GM10248 (cell line): ENCODE data around the gene ATF7.
"Not testable (repeated sequence)": the region's sequence is repeated elsewhere in the genome, so short reads cannot be mapped to it uniquely, and the experiment has no call there.

Source experiments
- CTCF ChIA-PET: fragments of 300-600 bp; sonication (Branson Sonifier 250); formaldehyde crosslinking; extraction: SDS; loops from one replicate; lab custom pipeline; 2021; ENCODE audit warnings: antibody characterized with exemption; lab: Yijun Ruan, JAX
- POLR2A ChIA-PET: fragments of 350-650 bp; sonication (Branson Sonifier 250); formaldehyde crosslinking; extraction: SDS; loops from one replicate; lab custom pipeline; 2020; ENCODE audit warnings: antibody characterized with exemption; lab: Yijun Ruan, JAX
- DNase-seq: peaks from one replicate; pipeline ENCODE4 v3.0.0; 2012; ENCODE audit errors: extremely low spot score
- CTCF ChIP-seq: IDR thresholded peaks from 2 replicates; pipeline ENCODE4 v1.5.1; 2012; ENCODE audit warnings: mild to moderate bottlenecking, low read depth; ENCODE audit errors: extremely low read depth, missing control alignments, control extremely low read depth

Gene ATF7

DNA sequence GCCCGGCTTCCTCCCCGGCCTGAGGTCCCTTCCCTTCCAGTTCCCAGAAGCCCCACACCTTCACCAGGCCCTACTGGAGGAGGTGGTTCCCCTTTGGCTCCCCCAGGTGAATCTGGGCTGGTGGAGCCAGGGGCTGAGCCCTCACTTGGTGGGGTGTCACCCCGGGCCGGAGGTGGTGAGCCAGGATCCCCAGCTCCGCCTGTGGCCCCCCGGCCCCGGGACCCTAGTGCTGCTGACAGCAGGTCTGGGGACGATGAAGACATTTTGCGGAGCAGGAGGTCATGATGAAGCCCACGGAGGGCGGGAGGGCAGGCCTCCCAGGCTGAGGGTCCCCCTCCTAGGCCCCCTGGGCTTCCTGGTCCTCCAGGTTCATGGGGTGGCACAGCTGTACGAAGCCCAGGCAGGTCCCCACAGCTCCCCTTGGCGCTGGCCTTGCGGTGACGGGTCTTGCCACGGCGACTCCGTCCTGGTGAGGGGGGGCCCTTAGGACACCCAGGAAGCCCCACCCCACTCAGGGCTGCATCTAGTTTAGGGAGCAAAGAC lies 143.5 kb downstream of the ATF7 start:
- ChIA-PET CTCF (interaction anchor here (0.9 to 3.0 kb wide), 9 partner anchors 9 to 130 kb away, joined by 3 to 20 read pairs (median 7); partner anchors contain the start of gene TARBP2), POLR2A (interaction anchor here (1.0 to 2.7 kb wide), 2 partner anchors 8 to 18 kb away, joined by 3 to 12 read pairs; no protein-coding TSS in a partner anchor)
- TF ChIP-seq CTCF = no peak
- no peak for DNase-seq

DNA sequence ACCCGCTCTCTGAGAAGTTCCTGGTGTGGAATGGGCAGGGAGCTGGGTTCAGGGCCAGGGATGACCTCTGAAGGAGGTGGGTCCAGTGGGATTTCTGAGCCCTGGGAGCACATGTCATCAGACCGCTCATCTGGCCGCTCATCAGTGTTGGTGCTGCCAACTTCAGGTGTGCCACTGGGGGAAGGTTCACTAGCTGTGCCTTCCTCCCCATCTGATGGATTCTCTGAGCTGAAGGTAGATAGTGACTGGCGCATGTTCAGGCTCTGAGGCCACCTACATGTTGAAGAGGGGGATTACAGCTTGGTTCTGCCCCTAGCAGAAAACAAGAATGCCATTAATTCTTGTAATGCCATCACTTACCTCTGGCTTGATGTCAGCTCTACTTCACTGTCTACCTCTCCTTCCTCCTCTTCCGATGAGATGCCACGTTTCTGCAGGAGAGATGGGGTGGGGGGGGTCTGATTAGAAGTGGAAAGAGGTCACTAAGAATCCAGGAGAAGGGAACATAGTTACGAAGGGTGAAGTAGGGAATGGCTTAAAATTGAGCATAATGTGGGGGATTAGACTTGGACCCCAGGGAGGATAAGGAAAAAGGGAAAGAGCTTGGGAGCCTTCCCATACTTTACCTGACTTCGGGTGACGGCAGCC lies 144.1 kb downstream of the ATF7 start:
- POLR2A ChIA-PET = interaction anchor here (2.7 kb wide), 1 partner anchor 8 kb away, joined by 12 read pairs; no protein-coding TSS in a partner anchor
- TF ChIP-seq CTCF = no peak
- CTCF ChIA-PET = interaction anchor here (0.9 to 3.0 kb wide), 10 partner anchors 9 to 137 kb away, joined by 3 to 20 read pairs (median 6); partner anchors contain the start of gene TARBP2
- no peak for DNase-seq

DNA sequence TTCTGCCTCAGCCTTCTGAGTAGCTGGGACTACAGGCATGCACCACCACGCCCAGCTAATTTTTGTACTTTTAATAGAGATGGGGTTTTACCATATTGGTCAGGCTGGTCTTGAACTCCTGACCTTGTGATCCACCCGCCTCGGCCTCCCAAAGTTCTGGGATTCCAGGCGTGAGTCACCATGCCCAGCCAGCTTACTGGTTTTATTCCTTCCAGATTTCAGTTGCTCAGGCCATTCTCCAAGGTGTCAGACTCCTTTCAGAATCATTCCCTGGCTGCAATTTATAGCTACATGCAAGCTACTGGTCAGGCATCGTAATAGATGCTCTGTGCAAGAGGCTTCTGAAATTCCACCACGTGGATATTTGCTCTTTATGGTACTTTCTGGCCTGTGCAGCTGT lies 144.7 kb downstream of the ATF7 start:
- CTCF ChIA-PET = interaction anchor here (0.8 to 3.0 kb wide), 11 partner anchors 8 to 136 kb away, joined by 3 to 20 read pairs (median 5); partner anchors contain the start of gene TARBP2

DNA sequence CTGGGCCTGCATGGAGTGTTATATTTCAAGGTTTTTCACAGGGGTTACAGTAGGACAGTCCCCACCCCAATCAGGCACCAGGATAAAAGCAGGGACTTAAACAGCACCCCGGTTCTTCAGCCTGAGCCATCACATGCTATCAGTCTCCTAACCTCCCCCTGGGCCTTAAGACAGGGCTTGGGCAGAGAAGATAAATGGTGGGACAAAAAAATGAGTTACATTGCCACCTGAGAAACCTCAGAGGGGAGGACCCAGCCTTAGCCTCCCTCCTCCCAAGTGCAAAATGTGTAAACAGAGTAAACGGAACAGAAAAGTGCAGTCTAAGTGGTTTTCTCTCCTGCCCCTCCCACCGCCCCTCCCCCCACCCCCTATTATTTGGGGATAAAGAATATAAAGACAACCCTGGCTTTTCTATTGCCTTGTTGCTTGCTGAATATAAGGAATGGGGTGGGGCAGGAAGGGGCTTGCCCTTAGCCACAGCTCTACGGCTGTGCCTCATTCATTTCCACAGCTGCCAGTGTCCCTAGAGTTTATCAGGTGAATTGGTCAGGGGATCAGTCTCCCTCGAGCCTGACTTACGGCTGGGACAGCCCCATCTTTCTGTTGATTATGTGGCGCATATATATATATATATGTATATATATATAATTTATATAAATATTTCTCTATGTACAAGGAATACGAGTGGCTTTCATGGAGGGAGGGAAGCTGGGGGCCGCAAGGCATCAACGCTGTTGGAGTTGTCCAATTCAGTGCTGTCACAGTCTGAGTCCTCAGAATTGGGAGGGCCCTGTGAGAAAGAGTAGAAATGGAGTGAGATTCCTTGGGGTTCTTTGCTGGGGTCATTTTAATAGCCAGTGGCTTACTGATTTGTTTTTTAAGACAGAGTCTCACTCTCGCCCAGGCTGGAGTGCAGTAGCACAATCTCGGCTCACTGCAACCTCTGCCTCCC lies 145.4 kb downstream of the ATF7 start:
- DNase-seq = no peak
- CTCF ChIA-PET = interaction anchor here (0.8 to 3.0 kb wide), 9 partner anchors 8 to 135 kb away, joined by 3 to 20 read pairs (median 5); no protein-coding TSS in a partner anchor
- TF ChIP-seq CTCF = no peak
- POLR2A ChIA-PET = interaction anchor here (2.7 kb wide), 1 partner anchor 10 kb away, joined by 12 read pairs; no protein-coding TSS in a partner anchor

More for the DNA sequence above, 144.7 kb downstream of the ATF7 start:
- not testable (repeated sequence) for DNase-seq
- POLR2A ChIA-PET = interaction anchor here (2.7 kb wide), 1 partner anchor 9 kb away, joined by 12 read pairs; no protein-coding TSS in a partner anchor

DNA sequence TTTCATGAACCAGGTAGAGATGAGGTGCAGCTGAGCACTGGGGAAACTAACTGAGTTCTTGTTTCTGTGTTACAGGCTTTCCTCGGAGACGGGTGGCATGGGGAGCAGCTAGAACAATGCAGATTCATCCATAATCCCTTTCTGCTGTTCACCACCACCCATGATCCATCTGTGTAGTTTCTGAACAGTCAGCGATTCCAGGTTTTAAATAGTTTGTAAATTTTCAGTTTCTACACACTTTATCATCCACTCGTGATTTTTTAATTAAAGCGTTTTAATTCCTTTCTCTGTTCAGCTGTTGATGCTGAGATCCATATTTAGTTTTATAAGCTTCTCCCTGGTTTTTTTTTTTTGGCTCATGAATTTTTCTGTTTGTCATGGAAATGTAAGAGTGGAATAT lies 146.9 kb downstream of the ATF7 start:
- CTCF ChIA-PET = interaction anchor here (1.0 to 3.8 kb wide), 6 partner anchors 10 to 158 kb away, joined by 3 to 18 read pairs (median 5); partner anchors contain the start of gene AAAS

More for the DNA sequence above, 146.9 kb downstream of the ATF7 start:
- no peak for TF ChIP-seq CTCF
- no peak for DNase-seq
- POLR2A ChIA-PET = interaction anchor here (0.6 to 1.7 kb wide), 3 partner anchors 9 to 277 kb away, joined by 3 to 8 read pairs (median 4); no protein-coding TSS in a partner anchor
